GM18868 (cell line): Measurements from ENCODE around the gene MYO16.
"Not testable (repeated sequence)": the region's sequence is repeated elsewhere in the genome, so short reads cannot be mapped to it uniquely, and the experiment has no call there.

Experiments used
- ATAC-seq: cut with Tn5 transposase; IDR thresholded peaks from one replicate; pipeline ENCODE4 v1.9.1; 2021; ENCODE audit warnings: mild to moderate bottlenecking, moderate library complexity; ENCODE audit not compliant: unreplicated experiment

Gene MYO16

DNA sequence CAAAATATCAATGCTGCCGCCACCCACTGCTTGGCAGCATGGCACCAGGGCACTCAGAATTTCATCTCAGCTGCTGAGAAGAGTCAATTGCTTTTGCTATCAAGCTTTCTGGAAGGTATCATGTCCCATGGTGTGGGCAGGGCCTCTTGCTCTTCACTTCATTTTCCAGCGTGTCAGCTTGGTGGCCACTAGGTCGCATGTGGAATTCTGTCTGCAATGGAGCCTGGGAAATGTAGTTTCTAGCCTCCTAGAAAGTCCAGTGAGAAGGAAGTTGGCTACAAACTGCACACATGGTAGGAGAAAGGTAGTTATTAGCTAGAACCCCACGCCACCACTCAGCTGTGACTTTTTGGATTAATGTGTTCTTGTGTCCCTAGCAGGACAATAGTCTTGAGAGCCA is 105.3 kb downstream of the MYO16 start:
- ATAC-seq, result no peak

- ATAC-seq, result no peak
Measured at GRCh38 chr13:108741930-108742329, 112.5 kb downstream of the MYO16 start.

- ATAC-seq, result no peak
Measured at GRCh38 chr13:108742701-108743451, 113.5 kb downstream of the MYO16 start.

GRCh38 chr13:108743522-108743921 is 114.1 kb downstream of the MYO16 start:
- no peak for ATAC-seq

GRCh38 chr13:108747843-108748242 is 118.4 kb downstream of the MYO16 start:
- no peak for ATAC-seq

DNA sequence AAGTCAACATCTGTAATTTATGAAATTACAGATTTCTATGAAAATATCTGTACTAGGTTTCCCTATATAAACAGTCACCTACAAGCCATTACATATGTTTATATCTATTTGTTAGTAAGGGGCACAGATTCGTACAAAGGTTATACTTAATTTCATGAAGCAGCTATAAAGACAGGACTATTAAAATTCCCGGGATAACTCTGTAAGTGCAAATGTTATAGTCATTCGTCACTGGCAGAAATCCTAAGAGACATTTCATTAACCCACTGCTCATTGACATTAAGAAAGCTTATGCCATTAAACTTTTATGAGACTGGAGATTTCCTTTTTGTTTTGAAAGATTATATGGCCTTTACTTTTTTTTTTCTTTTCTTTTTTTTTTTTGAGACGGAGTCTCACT is 122.9 kb downstream of the MYO16 start:
- no peak for ATAC-seq

GRCh38 chr13:108755083-108755482 is 125.7 kb downstream of the MYO16 start:
- ATAC-seq, result no peak

DNA sequence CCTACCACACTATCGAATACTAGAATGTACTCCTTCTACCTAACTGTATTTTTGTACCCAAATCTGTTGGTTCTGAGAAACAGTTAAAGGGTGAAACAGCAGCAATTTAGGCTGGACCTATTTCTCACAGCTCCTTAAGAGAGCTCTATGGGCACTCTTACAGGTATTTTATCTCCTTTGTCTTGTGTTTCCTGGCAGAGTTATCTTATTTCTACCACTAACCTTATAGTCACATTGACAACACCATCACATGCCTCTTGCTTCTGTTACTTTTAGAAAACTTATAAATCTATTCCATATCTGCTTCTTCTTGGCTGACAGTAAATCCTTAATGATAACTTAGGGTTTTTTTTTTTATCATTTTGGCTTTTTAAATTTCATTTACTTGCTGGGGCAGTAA is 130.7 kb downstream of the MYO16 start:
- no peak for ATAC-seq

- no peak for ATAC-seq
Measured at GRCh38 chr13:108760541-108760940, 131.1 kb downstream of the MYO16 start.

- ATAC-seq, result no peak
Measured at GRCh38 chr13:108768035-108768434, 138.6 kb downstream of the MYO16 start.

- no peak for ATAC-seq
Measured at GRCh38 chr13:108769213-108770070, 140.0 kb downstream of the MYO16 start.

DNA sequence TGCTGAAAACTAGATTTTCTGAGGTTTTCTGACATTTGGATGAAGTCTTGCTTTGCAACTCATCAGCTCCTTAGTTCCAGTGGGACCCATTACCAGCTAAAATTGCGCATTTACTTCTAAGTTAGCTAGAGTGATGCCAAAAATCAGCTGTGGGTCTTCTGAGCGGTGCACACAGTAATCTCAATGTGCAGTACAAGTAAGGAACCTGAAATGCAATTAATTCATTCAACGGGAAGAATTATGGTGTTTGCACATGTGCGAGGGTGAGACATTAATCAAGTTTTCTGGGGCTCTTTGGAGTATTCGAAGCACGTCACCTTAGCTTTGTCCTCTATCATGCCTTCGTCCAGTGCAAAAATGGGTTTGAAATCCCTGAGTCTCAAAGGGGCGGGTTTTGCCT is 146.2 kb downstream of the MYO16 start:
- ATAC-seq, result no peak

GRCh38 chr13:108776650-108777049 is 147.2 kb downstream of the MYO16 start:
- no peak for ATAC-seq

- no peak for ATAC-seq
Measured at GRCh38 chr13:108777421-108778420, 148.3 kb downstream of the MYO16 start.

DNA sequence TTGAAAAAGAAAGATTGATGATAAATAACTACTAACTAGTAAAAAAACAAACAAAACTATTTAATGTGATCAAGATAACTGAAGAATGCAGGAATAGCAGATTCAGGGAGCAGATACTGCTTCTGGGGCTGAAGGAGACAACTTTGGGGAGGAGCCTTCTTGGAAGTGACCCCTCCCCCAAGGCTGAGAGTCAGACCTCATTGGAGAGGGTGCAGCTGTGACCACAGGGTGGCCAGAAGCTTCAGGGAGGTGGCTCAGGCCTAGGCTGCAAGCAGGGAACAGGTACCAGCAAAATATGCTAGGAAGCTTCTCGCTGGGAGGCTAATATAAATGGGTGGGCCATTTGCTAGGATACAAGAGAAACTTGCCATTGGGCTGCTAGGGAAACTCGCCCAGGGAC is 149.9 kb downstream of the MYO16 start:
- ATAC-seq, result no peak

DNA sequence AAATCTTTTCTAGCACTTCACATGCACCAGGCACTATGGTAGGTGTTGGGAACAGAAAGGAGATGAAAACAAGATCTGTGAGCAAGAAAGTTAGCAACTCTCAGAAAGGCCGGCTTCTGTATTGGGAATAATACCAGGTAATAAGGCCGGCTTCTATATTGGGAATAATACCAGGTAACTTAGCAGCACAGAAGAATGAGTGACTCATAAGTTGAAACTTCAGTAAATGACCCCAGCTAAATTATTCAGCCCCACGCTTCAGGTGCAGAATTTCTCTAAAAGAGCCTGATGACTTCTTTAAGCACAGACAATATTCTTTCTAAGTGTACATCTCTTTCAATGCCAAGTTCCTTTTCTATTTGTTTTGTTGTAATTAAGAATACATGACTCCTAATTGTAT is 151.3 kb downstream of the MYO16 start:
- no peak for ATAC-seq

- ATAC-seq, result no peak
Measured at GRCh38 chr13:108781312-108781711, 151.9 kb downstream of the MYO16 start.

GRCh38 chr13:108782480-108782879 is 153.1 kb downstream of the MYO16 start:
- ATAC-seq, result not testable (repeated sequence)

- ATAC-seq, result no peak
Measured at GRCh38 chr13:108785844-108786243, 156.4 kb downstream of the MYO16 start.

DNA sequence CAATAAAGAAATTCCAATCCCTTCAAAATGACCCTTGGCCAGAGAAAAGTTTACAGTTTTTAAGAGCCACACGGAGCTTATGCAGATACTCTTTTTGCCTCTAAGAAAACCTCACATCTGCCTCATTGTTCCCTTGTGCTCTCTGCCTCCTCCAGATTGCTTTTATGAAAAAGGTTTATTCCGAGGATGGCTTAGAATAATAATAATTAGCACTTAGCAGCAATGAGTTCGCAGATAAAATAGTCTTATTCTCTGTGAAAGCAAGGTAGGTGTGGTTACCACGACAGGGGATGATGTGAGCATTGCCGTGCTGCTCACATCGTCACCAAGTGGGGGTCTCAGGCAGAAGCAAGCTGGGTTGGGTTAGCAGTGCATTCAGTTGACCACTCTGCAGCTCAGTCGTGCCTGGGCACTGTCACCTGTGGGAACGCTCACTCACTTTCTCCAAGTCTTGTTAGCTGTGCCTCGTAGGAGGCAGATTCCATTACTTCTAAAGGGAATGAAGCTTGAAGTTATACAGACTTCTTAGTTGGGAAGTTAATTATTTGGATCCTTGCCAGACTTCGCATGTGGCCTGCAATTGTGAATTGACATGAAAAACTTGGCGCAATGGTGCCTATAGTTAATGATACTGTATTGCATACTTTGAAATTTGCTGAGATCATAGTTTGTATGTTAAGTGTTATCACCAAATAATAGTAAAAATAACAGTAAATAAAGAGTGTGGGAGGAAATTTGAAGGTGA is 157.2 kb downstream of the MYO16 start:
- ATAC-seq, result no peak
